Mesenchymal stem cell (in vitro differentiated cells and primary cell): ENCODE results near the gene LAIR2.

Experiments used
- DNase-seq: peaks from one replicate; pipeline ENCODE4 v3.0.0-alpha.2; 2013
- H2AFZ ChIP-seq: one replicate; pipeline ENCODE4 v1.6.1; 2013; ENCODE audit warnings: low read depth, mild to moderate bottlenecking, control low read depth, inconsistent platforms, low read length, moderate library complexity
- H2AK5ac ChIP-seq: 2 replicates; pipeline ENCODE4 v1.6.1; 2013; ENCODE audit warnings: low read length, moderate library complexity, mild to moderate bottlenecking, inconsistent platforms; ENCODE audit not compliant: severe bottlenecking
- H2BK120ac ChIP-seq: one replicate; pipeline ENCODE4 v1.6.1; 2013; ENCODE audit warnings: low read depth, mild to moderate bottlenecking, inconsistent platforms, low read length, moderate library complexity
- H2BK12ac ChIP-seq, 2 experiments: one replicate each; pipeline ENCODE4 v1.6.1; 2013; ENCODE audit warnings: inconsistent platforms in 2 of 2, low read length in 2 of 2, mild to moderate bottlenecking in 2 of 2, moderate library complexity in 2 of 2, control low read depth in 1 of 2
- H2BK15ac ChIP-seq: one replicate; pipeline ENCODE4 v1.6.1; 2013; ENCODE audit warnings: mild to moderate bottlenecking, low read depth, inconsistent platforms; ENCODE audit not compliant: poor library complexity, severe bottlenecking
- H2BK5ac ChIP-seq: 2 replicates; pipeline ENCODE4 v1.6.1; 2013; ENCODE audit warnings: low read depth, mild to moderate bottlenecking, low read length, control low read depth, inconsistent platforms; ENCODE audit not compliant: poor library complexity, severe bottlenecking
- H3K14ac ChIP-seq, 2 experiments: one replicate each; pipeline ENCODE4 v1.6.1; 2013; ENCODE audit warnings: inconsistent platforms in 2 of 2, low read length in 2 of 2, control low read depth in 1 of 2, mild to moderate bottlenecking in 1 of 2, moderate library complexity in 1 of 2
- H3K18ac ChIP-seq, 2 experiments: one replicate each; pipeline ENCODE4 v1.6.1; 2013; ENCODE audit warnings: inconsistent platforms in 2 of 2, low read length in 2 of 2, control low read depth in 1 of 2, low read depth in 1 of 2, mild to moderate bottlenecking in 1 of 2
- H3K23ac ChIP-seq, 2 experiments: one replicate each; pipeline ENCODE4 v1.6.1; 2013; ENCODE audit warnings: inconsistent platforms in 2 of 2, low read length in 2 of 2, mild to moderate bottlenecking in 2 of 2, moderate library complexity in 2 of 2, control low read depth in 1 of 2
- H3K27ac ChIP-seq: 2 replicates; pipeline ENCODE4 v1.5.1; 2013; ENCODE audit warnings: mild to moderate bottlenecking, moderate library complexity, low read length, control low read depth, inconsistent platforms; ENCODE audit not compliant: poor library complexity, severe bottlenecking
- H3K27me3 ChIP-seq, 2 experiments: 2 replicates each; pipeline versions ENCODE4 v1.6.1 to v1.7.0; 2013; ENCODE audit warnings: low read length in 2 of 2, mild to moderate bottlenecking in 2 of 2, moderate library complexity in 2 of 2, control low read depth in 1 of 2, inconsistent platforms in 1 of 2; ENCODE audit not compliant: control insufficient read depth in 1 of 2, insufficient read depth in 1 of 2
- H3K36me3 ChIP-seq, 2 experiments: 2 replicates each; pipeline versions ENCODE4 v1.6.1 to v1.7.0; 2013; ENCODE audit warnings: low read length in 2 of 2, control low read depth in 1 of 2, inconsistent platforms in 1 of 2, low read depth in 1 of 2, mild to moderate bottlenecking in 1 of 2; ENCODE audit not compliant: insufficient read depth in 2 of 2, control insufficient read depth in 1 of 2
- H3K4ac ChIP-seq, 2 experiments: one replicate each; pipeline ENCODE4 v1.6.1; 2013; ENCODE audit warnings: inconsistent platforms in 2 of 2, low read length in 2 of 2, mild to moderate bottlenecking in 2 of 2, moderate library complexity in 2 of 2, control low read depth in 1 of 2, low read depth in 1 of 2
- H3K4me1 ChIP-seq: 2 replicates; pipeline ENCODE4 v1.6.1; 2013; ENCODE audit warnings: low read depth, low read length, control low read depth; ENCODE audit not compliant: control insufficient read depth, insufficient read depth
- H3K4me2 ChIP-seq: 2 replicates; pipeline ENCODE4 v1.6.1; 2013; ENCODE audit warnings: low read length, mild to moderate bottlenecking, inconsistent platforms; ENCODE audit not compliant: poor library complexity, severe bottlenecking
- H3K4me3 ChIP-seq, 2 experiments: 2 replicates each; pipeline versions ENCODE4 v1.5.1 to v1.7.0; 2013; ENCODE audit warnings: low read length in 2 of 2, mild to moderate bottlenecking in 2 of 2, control low read depth in 1 of 2, low read depth in 1 of 2; ENCODE audit not compliant: insufficient read depth in 1 of 2
- H3K79me1 ChIP-seq: replicated peaks from 2 replicates; pipeline ENCODE4 v1.6.1; 2013; ENCODE audit warnings: mild to moderate bottlenecking, control low read depth, low read length, inconsistent platforms; ENCODE audit not compliant: poor library complexity, severe bottlenecking
- H3K9ac ChIP-seq: 2 replicates; pipeline ENCODE4 v1.7.0; 2013; ENCODE audit warnings: mild to moderate bottlenecking, low read length, moderate library complexity
- H3K9me3 ChIP-seq: 2 replicates; pipeline ENCODE4 v1.7.0; 2013; ENCODE audit warnings: mild to moderate bottlenecking, low read length; ENCODE audit not compliant: control insufficient read depth
- H4K8ac ChIP-seq: one replicate; pipeline ENCODE4 v1.6.1; 2013; ENCODE audit warnings: inconsistent platforms, mild to moderate bottlenecking, low read length, moderate library complexity
- H4K91ac ChIP-seq: one replicate; pipeline ENCODE4 v1.6.1; 2013; ENCODE audit warnings: mild to moderate bottlenecking, low read length, inconsistent platforms
- WGBS: methylation state at CpG from one replicate; pipeline ENCODE4 v1.1.7; 2013; ENCODE audit warnings: mixed read lengths; 5-methylcytosine and 5-hydroxymethylcytosine counted together

The LAIR2 gene

DNA sequence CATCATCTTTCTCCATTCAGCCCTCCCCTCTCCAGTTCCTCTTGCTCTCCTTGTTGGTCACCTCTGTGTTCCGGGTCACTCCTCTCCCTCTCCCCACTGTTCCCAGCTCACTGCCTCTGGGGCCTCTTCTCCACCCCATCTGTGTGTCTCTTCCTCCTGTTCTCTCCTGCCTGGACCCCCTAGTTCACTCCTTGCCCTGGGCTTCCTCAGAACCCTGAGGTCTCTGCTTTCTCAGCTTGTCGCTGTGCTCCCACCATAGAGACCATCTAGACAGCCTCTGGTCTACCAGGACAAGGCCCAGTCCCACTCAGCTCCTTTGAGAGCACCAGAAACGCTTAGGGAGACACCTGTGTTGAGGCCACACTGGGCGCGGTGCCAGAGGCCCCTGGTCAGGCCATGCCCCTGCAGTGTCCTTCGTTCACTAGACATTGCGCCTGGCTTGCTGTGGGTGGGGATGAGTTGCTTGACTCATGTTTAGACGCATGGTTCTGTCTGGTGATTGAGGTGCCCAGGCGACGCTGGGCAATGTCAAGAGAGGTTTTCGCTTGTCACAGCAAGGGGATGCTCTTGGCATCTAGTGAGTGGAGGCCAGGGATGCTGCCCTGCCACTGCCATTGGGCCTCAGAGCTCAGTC, 43.9 kb upstream of the LAIR2 start:
- Histone ChIP-seq H3K4me3 (no peak overlapping the region), H3K9me3 (no peaks in the 10 kb centered on the region), H3K9ac (no peak overlapping the region), H3K4me1 (peaks cover 44% of the 10 kb centered on the region), H3K27me3 (no peaks in the 10 kb centered on the region), H2BK5ac (no peak overlapping the region), H2BK120ac (no peak overlapping the region), H3K18ac (no peak overlapping the region), H3K4me2 (no peak overlapping the region), H2AFZ (no peak overlapping the region), H3K4ac (no peak overlapping the region), H2BK15ac (no peak overlapping the region), H3K27ac (no peak overlapping the region), H4K91ac (no peak overlapping the region), H3K79me1 (peaks cover 38% of the 10 kb centered on the region), H4K8ac (no peak overlapping the region), H2BK12ac (no peak overlapping the region), H3K23ac (no peak overlapping the region), H3K36me3 (peaks cover 84 to 93% of the 10 kb centered on the region in 2 experiments), H2AK5ac (no peak overlapping the region), H3K14ac (no peak overlapping the region)
- 98% methylated on average over 10 of the region's 11 CpGs for WGBS
- no peak for DNase-seq

DNA sequence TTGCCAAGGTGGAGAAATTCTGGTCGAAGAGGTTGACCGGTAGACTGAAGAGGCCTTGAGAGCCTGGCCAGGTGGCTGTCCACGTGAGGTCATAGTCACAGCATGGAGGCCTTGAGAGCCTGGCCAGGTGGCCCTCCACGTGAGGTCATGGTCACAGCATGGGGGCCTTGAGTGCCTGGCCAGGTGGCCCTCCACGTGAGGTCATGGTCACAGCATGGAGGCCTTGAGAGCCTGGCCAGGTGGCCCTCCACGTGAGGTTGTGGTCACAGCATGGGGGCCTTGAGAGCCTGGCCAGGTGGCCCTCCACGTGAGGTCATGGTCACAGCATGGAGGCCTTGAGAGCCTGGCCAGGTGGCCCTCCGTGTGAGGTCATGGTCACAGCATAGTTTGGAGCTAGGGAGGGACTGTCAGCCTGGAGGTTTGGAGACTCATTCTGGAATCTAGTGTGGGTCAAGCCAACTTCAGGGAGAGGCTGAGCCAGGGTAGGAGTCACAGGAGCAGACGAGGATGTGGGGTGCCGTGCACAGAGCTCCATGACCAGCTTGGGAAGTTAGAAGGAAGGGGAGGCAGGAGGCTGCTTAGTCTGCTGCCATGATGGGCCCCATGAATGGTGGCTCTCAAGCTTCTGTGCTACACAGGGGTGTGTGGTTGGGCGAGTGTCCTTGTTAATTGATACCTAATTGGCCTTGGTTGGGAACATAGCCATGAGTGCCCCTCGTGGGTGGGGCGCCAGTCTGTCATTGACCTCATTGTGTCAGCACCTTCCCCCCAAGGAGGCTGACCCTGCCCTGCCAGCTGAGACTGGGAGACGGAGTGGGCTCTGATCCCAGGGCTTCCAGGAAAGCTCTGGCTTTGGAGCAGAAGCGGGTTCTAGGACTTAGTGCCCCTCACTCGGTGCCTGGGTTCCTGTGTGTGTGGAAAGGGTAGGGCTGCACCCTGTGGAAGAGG, 43.1 kb upstream of the LAIR2 start:
- Histone ChIP-seq H3K36me3 (peaks cover 76 to 85% of the 10 kb centered on the region in 2 experiments), H2AFZ (no peak overlapping the region), H3K4me3 (peak overlapping the region in 1 of 2 experiments; percentile 24), H3K4me2 (no peak overlapping the region), H3K9ac (peak overlapping the region; percentile 2), H2AK5ac (no peak overlapping the region), H3K27me3 (no peaks in the 10 kb centered on the region), H3K4me1 (peaks cover 48% of the 10 kb centered on the region), H3K9me3 (no peaks in the 10 kb centered on the region), H2BK120ac (no peak overlapping the region), H2BK5ac (no peak overlapping the region), H3K14ac (no peak overlapping the region), H3K79me1 (peaks cover 31% of the 10 kb centered on the region), H3K4ac (no peak overlapping the region), H3K18ac (no peak overlapping the region), H3K23ac (no peak overlapping the region), H4K8ac (no peak overlapping the region), H4K91ac (no peak overlapping the region), H2BK15ac (no peak overlapping the region), H3K27ac (no peak overlapping the region), H2BK12ac (no peak overlapping the region)
- DNase-seq, result no peak
- WGBS, result 86% methylated on average over 16 of the region's 16 CpGs

- no peak overlapping the region for H3K27ac ChIP-seq
- H3K9ac ChIP-seq, result no peak overlapping the region
- H2AK5ac ChIP-seq, result no peak overlapping the region
- no peak for DNase-seq
- H3K4me3 ChIP-seq, result peak overlapping the region in 1 of 2 experiments; percentile 24
- no peak overlapping the region for H2BK15ac ChIP-seq
- H2AFZ ChIP-seq, result no peak overlapping the region
- H3K79me1 ChIP-seq, result peaks cover 25% of the 10 kb centered on the region
- H3K4me2 ChIP-seq, result no peak overlapping the region
- no peak overlapping the region for H2BK12ac ChIP-seq
- H4K91ac ChIP-seq, result no peak overlapping the region
- H3K4ac ChIP-seq, result no peak overlapping the region
- no peaks in the 10 kb centered on the region for H3K27me3 ChIP-seq
- H4K8ac ChIP-seq, result no peak overlapping the region
- no peaks in the 10 kb centered on the region for H3K9me3 ChIP-seq
- peaks cover 54% of the 10 kb centered on the region for H3K4me1 ChIP-seq
- H2BK120ac ChIP-seq, result no peak overlapping the region
- H3K23ac ChIP-seq, result no peak overlapping the region
- peaks cover 68 to 82% of the 10 kb centered on the region in 2 experiments for H3K36me3 ChIP-seq
- 93% methylated on average over 24 of the region's 39 CpGs for WGBS
- no peak overlapping the region for H2BK5ac ChIP-seq
- no peak overlapping the region for H3K14ac ChIP-seq
- H3K18ac ChIP-seq, result no peak overlapping the region
Measured at GRCh38 chr19:54460230-54461005, 42.2 kb upstream of the LAIR2 start.
